Measurements from ENCODE around the gene TRIM71. TPM values are rescaled to one million over a fixed set of nuclear protein-coding genes. Genes with fewer than 3 reads are reported as not detected.

TRIM71 gene
- total RNA-seq, 4 donors from 2014 or later = 0.16 TPM; not detected in 3

DNA sequence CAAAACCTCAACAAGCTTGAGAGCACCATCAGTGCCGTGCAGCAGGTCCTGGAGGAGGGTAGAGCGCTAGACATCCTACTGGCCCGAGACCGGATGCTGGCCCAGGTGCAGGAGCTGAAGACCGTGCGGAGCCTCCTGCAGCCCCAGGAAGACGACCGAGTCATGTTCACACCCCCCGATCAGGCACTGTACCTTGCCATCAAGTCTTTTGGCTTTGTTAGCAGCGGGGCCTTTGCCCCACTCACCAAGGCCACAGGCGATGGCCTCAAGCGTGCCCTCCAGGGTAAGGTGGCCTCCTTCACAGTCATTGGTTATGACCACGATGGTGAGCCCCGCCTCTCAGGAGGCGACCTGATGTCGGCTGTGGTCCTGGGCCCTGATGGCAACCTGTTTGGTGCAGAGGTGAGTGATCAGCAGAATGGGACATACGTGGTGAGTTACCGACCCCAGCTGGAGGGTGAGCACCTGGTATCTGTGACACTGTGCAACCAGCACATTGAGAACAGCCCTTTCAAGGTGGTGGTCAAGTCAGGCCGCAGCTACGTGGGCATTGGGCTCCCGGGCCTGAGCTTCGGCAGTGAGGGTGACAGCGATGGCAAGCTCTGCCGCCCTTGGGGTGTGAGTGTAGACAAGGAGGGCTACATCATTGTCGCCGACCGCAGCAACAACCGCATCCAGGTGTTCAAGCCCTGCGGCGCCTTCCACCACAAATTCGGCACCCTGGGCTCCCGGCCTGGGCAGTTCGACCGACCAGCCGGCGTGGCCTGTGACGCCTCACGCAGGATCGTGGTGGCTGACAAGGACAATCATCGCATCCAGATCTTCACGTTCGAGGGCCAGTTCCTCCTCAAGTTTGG is 72.9 kb downstream of the TRIM71 start:
- TF ChIP-seq, protein P1, sequence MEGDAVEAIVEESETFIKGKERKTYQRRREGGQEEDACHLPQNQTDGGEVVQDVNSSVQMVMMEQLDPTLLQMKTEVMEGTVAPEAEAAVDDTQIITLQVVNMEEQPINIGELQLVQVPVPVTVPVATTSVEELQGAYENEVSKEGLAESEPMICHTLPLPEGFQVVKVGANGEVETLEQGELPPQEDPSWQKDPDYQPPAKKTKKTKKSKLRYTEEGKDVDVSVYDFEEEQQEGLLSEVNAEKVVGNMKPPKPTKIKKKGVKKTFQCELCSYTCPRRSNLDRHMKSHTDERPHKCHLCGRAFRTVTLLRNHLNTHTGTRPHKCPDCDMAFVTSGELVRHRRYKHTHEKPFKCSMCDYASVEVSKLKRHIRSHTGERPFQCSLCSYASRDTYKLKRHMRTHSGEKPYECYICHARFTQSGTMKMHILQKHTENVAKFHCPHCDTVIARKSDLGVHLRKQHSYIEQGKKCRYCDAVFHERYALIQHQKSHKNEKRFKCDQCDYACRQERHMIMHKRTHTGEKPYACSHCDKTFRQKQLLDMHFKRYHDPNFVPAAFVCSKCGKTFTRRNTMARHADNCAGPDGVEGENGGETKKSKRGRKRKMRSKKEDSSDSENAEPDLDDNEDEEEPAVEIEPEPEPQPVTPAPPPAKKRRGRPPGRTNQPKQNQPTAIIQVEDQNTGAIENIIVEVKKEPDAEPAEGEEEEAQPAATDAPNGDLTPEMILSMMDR (IDR thresholded peaks at IDR 0.05; ENCODE audit: low read depth) = no peak

DNA sequence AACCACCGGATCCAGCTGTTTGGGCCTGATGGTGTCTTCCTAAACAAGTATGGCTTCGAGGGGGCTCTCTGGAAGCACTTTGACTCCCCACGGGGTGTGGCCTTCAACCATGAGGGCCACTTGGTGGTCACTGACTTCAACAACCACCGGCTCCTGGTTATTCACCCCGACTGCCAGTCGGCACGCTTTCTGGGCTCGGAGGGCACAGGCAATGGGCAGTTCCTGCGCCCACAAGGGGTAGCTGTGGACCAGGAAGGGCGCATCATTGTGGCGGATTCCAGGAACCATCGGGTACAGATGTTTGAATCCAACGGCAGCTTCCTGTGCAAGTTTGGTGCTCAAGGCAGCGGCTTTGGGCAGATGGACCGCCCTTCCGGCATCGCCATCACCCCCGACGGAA is 73.6 kb downstream of the TRIM71 start:
- TF ChIP-seq, protein P1 (IDR thresholded peaks at IDR 0.05; ENCODE audit: low read depth) = no peak

DNA sequence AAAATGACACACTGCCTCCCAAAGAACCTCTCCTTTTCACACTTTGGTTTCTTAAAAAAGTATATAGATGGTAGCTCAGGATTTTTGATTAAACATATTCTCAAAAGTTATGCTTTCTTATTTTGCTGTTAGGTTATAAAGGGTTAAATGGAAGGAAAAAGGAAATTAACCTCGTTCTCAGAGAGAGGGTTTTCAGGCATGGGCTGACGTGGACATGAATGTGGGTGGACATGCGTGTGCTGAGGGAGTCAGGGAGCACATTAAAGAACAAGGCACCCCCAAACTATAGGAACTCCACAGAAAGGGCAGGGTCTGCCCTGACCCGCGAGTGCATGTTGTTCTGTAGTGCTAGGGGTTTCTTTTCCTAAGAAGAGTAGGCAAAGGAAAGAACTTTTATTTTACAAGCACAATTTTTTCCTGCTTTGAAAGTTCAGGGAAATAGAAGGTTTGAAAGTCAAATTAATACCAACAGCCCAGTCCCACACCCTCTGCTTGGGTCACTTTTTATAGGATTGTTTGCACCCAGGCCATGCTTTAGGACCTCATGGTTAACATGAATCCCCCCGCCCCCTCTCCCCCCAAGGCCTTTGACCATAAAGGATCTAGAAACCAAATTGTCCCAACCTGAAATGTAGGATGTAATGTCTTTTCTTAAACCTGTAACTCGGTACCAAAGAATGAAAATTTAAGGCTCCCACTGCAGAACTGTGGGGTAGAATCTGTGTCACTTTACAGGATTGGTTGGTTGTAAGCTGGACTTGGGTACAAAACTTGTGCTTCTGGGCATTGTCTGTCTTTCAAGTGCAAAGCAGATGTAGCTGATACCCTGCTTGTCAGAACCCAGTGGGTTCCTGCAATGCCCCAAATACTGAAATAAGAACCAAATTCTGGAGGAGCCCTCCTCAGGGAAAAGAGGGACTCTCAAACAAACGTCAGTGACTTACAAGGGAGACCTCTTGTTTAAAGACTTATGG is 75.1 kb downstream of the TRIM71 start:
- TF ChIP-seq, protein P1 (IDR thresholded peaks at IDR 0.05; ENCODE audit: low read depth) = no peak

DNA sequence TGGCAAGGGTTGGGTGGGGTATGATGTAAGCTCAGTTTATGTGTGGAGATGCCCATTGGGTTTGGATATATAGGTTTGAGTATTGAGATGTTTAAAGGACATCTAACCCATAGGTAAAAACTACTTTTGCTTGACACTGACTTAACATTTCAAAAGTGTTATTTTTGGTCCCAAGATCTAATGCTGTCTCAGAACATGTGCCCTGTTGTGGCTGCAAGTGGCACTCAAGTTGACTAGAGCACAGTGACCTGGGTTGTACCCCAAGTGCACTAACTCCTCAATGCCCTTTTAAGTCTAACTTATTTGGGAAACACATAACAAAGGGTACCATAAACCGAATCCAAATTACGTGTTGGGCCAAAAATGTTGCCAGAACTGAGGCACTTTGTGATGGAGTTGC is 77.2 kb downstream of the TRIM71 start:
- TF ChIP-seq, protein P1 (IDR thresholded peaks at IDR 0.05; ENCODE audit: low read depth) = no peak

DNA sequence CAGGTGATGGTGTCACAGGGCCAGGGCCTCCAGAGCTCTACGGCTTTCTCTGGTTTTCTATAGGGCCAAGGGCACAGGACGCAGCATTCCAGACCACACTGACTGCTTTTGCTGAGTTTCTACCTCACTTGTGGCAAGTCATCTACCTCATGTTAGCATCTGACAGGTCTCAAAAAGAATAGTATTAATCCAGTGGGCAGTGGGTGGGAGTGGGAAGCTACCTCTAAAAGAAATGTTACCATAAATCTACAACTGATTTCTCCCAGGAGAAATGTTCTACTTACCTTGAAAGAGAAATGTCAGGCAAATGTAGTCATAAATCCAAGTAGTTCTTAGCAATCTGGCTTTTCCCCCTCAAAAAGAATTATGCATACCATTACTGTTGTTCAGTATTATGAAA is 77.9 kb downstream of the TRIM71 start:
- TF ChIP-seq, protein P1 (IDR thresholded peaks at IDR 0.05; ENCODE audit: low read depth) = no peak

DNA sequence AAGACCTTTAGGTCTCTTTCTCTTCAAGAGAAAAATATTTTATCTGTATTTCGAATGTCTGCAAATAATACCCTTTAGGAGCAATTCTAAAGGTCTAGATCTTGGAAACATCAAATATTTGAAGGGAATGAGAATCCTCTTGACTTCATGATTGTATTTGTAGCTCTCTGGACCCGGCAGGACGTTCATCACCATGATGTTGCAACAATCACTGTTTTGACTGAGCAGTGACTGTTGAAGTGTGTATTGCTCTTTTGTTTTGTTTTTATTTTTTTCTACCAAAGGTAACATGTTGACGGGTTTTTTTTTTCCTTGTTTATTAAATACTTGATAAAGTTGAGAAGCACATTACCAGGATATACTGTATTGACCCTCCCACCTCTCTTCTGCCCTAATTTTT is 78.3 kb downstream of the TRIM71 start:
- TF ChIP-seq, protein P1 (IDR thresholded peaks at IDR 0.05; ENCODE audit: low read depth) = no peak

All from subcutaneous adipose tissue (tissue), 4 donors.